NCI-H446 (cell line): ENCODE data around the gene BTBD17.
"Not testable (repeated sequence)": the region's sequence is repeated elsewhere in the genome, so short reads cannot be mapped to it uniquely, and the experiment has no call there.

ENCODE experiments used
- DNase-seq, 2 experiments: peaks; one replicate each; lab custom pipeline; 2025; lab: John Stamatoyannopoulos, UW

The BTBD17 gene

GRCh38 chr17:74361230-74362068, at the start of gene BTBD17:
BTBD17 (minus strand) TSS chr17:74361868; CDS start chr17:74361819, 49 bp downstream.
- DNase-seq = peak in 1 of 2 experiments; percentile 49

GRCh38 chr17:74410001-74410443, 48.4 kb upstream of the BTBD17 start:
- DNase-seq = no peak

- peak in 1 of 2 experiments; percentile 29 for DNase-seq
These were observed 47.1 kb upstream of the BTBD17 start for GRCh38 chr17:74408815-74409214.

GRCh38 chr17:74408262-74408661, 46.6 kb upstream of the BTBD17 start:
- no peak for DNase-seq

- no peak for DNase-seq
These were observed 45.7 kb upstream of the BTBD17 start for GRCh38 chr17:74407384-74407783.

- DNase-seq = not testable (repeated sequence)
These were observed 43.6 kb upstream of the BTBD17 start for GRCh38 chr17:74405311-74405710.

GRCh38 chr17:74404789-74405188, 43.1 kb upstream of the BTBD17 start:
- DNase-seq = peak in 1 of 2 experiments; percentile 52

GRCh38 chr17:74404218-74404617, 42.5 kb upstream of the BTBD17 start:
- no peak for DNase-seq

- peak in 1 of 2 experiments; percentile 27 for DNase-seq
These were observed 42.0 kb upstream of the BTBD17 start for GRCh38 chr17:74403512-74404137.

- DNase-seq = no peak
These were observed 40.4 kb upstream of the BTBD17 start for GRCh38 chr17:74402048-74402447.

- no peak for DNase-seq
These were observed 34.9 kb upstream of the BTBD17 start for GRCh38 chr17:74396567-74396966.

GRCh38 chr17:74394977-74395376, 33.3 kb upstream of the BTBD17 start:
- DNase-seq = no peak

- no peak for DNase-seq
These were observed 32.7 kb upstream of the BTBD17 start for GRCh38 chr17:74394275-74394950.

- peak in 1 of 2 experiments; percentile 53 for DNase-seq
These were observed 31.8 kb upstream of the BTBD17 start for GRCh38 chr17:74393346-74393942.

GRCh38 chr17:74392848-74393247, 31.2 kb upstream of the BTBD17 start:
- peak in 1 of 2 experiments; percentile 46 for DNase-seq

- no peak for DNase-seq
These were observed 30.1 kb upstream of the BTBD17 start for GRCh38 chr17:74391771-74392170.

GRCh38 chr17:74390680-74391653, 29.3 kb upstream of the BTBD17 start:
- no peak for DNase-seq

GRCh38 chr17:74389937-74390679, 28.4 kb upstream of the BTBD17 start:
- no peak for DNase-seq

- no peak for DNase-seq
These were observed 27.6 kb upstream of the BTBD17 start for GRCh38 chr17:74389084-74389753.
